Sigmoid colon (tissue), 7 donors: ENCODE data around the gene TMUB1. TPM values are rescaled to one million over a fixed set of nuclear protein-coding genes. Genes with fewer than 3 reads are reported as not detected.

Experiments
- DNase-seq: peaks from one replicate; pipeline ENCODE4 v3.0.0-alpha.2; 2019
- H3K27ac ChIP-seq, 4 donors: fragments of 200-600 bp; sonication (generic); one replicate each; pipeline ENCODE4 v1.5.1; 2016 to 2019; ENCODE audit warnings: mild to moderate bottlenecking in 1 of 4
- H3K27me3 ChIP-seq, 3 donors: fragments of 200-600 bp; sonication (generic); one replicate each; pipeline ENCODE4 v1.5.1; 2019; ENCODE audit warnings: mild to moderate bottlenecking in 1 of 3
- H3K36me3 ChIP-seq, 4 donors: fragments of 200-600 bp; sonication (generic); one replicate each; pipeline ENCODE4 v1.5.1; 2016 to 2019
- H3K4me1 ChIP-seq, 4 donors: fragments of 200-600 bp; sonication (generic); one replicate each; pipeline ENCODE4 v1.5.1; 2017 to 2019
- H3K4me3 ChIP-seq, 4 donors: fragments of 200-600 bp; sonication (generic); one replicate each; pipeline ENCODE4 v1.5.1; 2017 to 2019; ENCODE audit warnings: mild to moderate bottlenecking in 2 of 4, moderate library complexity in 1 of 4
- H3K9me3 ChIP-seq, 4 donors: fragments of 200-600 bp in 3 of 4; sonication (generic) in 3 of 4; one replicate each; pipeline versions ENCODE4 v1.5.1 to v1.6.1; 2013 to 2019
- CTCF ChIP-seq, 4 experiments: fragments of 450-650 bp in 3 of 4; fragments of 200-600 bp in 1 of 4; IDR thresholded peaks; one replicate each; pipeline ENCODE4 v1.5.1; 2016 to 2019; ENCODE audit warnings: antibody characterized with exemption in 4 of 4, mild to moderate bottlenecking in 3 of 4, moderate library complexity in 2 of 4
- EP300 ChIP-seq, 4 donors: sonication (generic); formaldehyde crosslinking; IDR thresholded peaks; one replicate each; pipeline ENCODE4 v1.6.1; 2017; ENCODE audit warnings: antibody characterized with exemption in 4 of 4
- POLR2A ChIP-seq, 2 donors: fragments of 450-650 bp; IDR thresholded peaks; one replicate each; pipeline ENCODE4 v1.6.1; 2016; ENCODE audit warnings: antibody characterized with exemption in 2 of 2, mild to moderate bottlenecking in 2 of 2, moderate library complexity in 2 of 2
- POLR2AphosphoS5 ChIP-seq, 4 donors: sonication (generic); formaldehyde crosslinking; IDR thresholded peaks; one replicate each; pipeline ENCODE4 v1.6.1; 2017; ENCODE audit warnings: antibody characterized with exemption in 4 of 4
- WGBS, 2 donors: extraction: QIAGEN DNeasy Blood & Tissue Kit; methylation state at CpG; one replicate each; pipeline ENCODE4 v1.1.7; 2013; 5-methylcytosine and 5-hydroxymethylcytosine counted together
- intact Hi-C: fragments of 100-400 bp; cut with DNase I; formaldehyde crosslinking; loops from one replicate; pipeline ENCODE4 v1.15.1; 2023
- polyA plus RNA-seq, 3 donors: library from polyadenylated mRNA; stranded (reverse); fragments of 200-250 nt; gene quantifications; one replicate each; pipeline ENCODE4 v1.2.3, GENCODE V29; 2013
- total RNA-seq, 4 donors: library from RNA; depleted of rRNA; stranded (reverse); fragments of >200 nt; gene quantifications; one replicate each; pipeline ENCODE4 v1.1.0, GENCODE V29; 2016
- donor health status: healthy with polysubstance abuse.
- donor health status: Bipolar disorder and iron deficiency.
- donor health status: healthy.

TMUB1 gene
- total and polyA plus RNA-seq, 7 donors: 33.4 to 74.6 (median 45.0) TPM

- TF ChIP-seq CTCF (IDR thresholded peaks at IDR 0.05): no peak
- no peak for TF ChIP-seq POLR2AphosphoS5 (IDR thresholded peaks at IDR 0.05)
- TF ChIP-seq POLR2A (IDR thresholded peaks at IDR 0.05): no peak
- no peak for TF ChIP-seq EP300 (IDR thresholded peaks at IDR 0.05)
- H3K27me3 ChIP-seq: no peaks in the 10 kb centered on the region
- intact Hi-C loops: no loop called here
- H3K4me1 ChIP-seq: peaks cover 0 to 17% (median 8%) of the 10 kb centered on the region in 4 donors
- no peak overlapping the region for H3K4me3 ChIP-seq
- H3K36me3 ChIP-seq: peaks cover 0 to 53% (median 21%) of the 10 kb centered on the region in 4 donors
- WGBS, 2 donors: 93 to 96% methylated on average over 17 of the region's 17 CpGs
- no peaks in the 10 kb centered on the region for H3K9me3 ChIP-seq
- no peak overlapping the region for H3K27ac ChIP-seq
- DNase-seq: no peak
Observed at GRCh38 chr7:151035902-151036301, 47.4 kb downstream of the TMUB1 start.

- no peaks in the 10 kb centered on the region for H3K27me3 ChIP-seq
- no peak overlapping the region for H3K4me3 ChIP-seq
- peaks cover 0 to 19% (median 8%) of the 10 kb centered on the region in 4 donors for H3K4me1 ChIP-seq
- TF ChIP-seq POLR2AphosphoS5 (IDR thresholded peaks at IDR 0.05) (no peak), EP300 (IDR thresholded peaks at IDR 0.05) (no peak), CTCF (IDR thresholded peaks at IDR 0.05) (no peak), POLR2A (IDR thresholded peaks at IDR 0.05) (no peak)
- WGBS, 2 donors: 90 to 94% methylated on average over 21 of the region's 21 CpGs
- peaks cover 0 to 47% (median 21%) of the 10 kb centered on the region in 4 donors for H3K36me3 ChIP-seq
- H3K9me3 ChIP-seq: no peaks in the 10 kb centered on the region
- no peak overlapping the region for H3K27ac ChIP-seq
- no peak for DNase-seq
- intact Hi-C loops: no loop called here
Observed at GRCh38 chr7:151035026-151035717, 48.1 kb downstream of the TMUB1 start.

- WGBS, 2 donors: 92 to 95% methylated on average over 21 of the region's 21 CpGs
- Histone ChIP-seq H3K9me3 (no peaks in the 10 kb centered on the region), H3K27ac (no peak overlapping the region), H3K36me3 (peaks cover 0 to 47% (median 21%) of the 10 kb centered on the region in 4 donors), H3K4me3 (no peak overlapping the region), H3K27me3 (no peaks in the 10 kb centered on the region), H3K4me1 (peaks cover 0 to 21% (median 14%) of the 10 kb centered on the region in 4 donors)
- intact Hi-C loops: no loop called here
- DNase-seq: no peak
- TF ChIP-seq EP300 (IDR thresholded peaks at IDR 0.05): no peak
- TF ChIP-seq CTCF (IDR thresholded peaks at IDR 0.05): no peak
- TF ChIP-seq POLR2A (IDR thresholded peaks at IDR 0.05): no peak
- no peak for TF ChIP-seq POLR2AphosphoS5 (IDR thresholded peaks at IDR 0.05)
Observed at GRCh38 chr7:151034312-151035025, 48.8 kb downstream of the TMUB1 start.

- H3K27me3 ChIP-seq: no peaks in the 10 kb centered on the region
- DNase-seq: no peak
- TF ChIP-seq EP300 (IDR thresholded peaks at IDR 0.05) (no peak), POLR2AphosphoS5 (IDR thresholded peaks at IDR 0.05) (no peak), POLR2A (IDR thresholded peaks at IDR 0.05) (no peak)
- peaks cover 0 to 21% (median 16%) of the 10 kb centered on the region in 4 donors for H3K4me1 ChIP-seq
- peaks cover 0 to 47% (median 21%) of the 10 kb centered on the region in 4 donors for H3K36me3 ChIP-seq
- intact Hi-C loops: no loop called here
- no peak overlapping the region for H3K27ac ChIP-seq
- no peak overlapping the region for H3K4me3 ChIP-seq
- H3K9me3 ChIP-seq: no peaks in the 10 kb centered on the region
- 88 to 93% methylated on average over 5 of the region's 5 CpGs for WGBS, 2 donors
Observed at GRCh38 chr7:151033864-151034249, 49.4 kb downstream of the TMUB1 start.
